IPS DF 4.7 (cell line): ENCODE data around the gene OR6Q1.

ENCODE experiments used
- DNase-seq: peaks from one replicate; pipeline ENCODE4 v3.0.0-alpha.2; 2013; ENCODE audit warnings: low spot score; ENCODE audit errors: extremely low read depth

Gene OR6Q1

GRCh38 chr11:58058276-58059006 is 27.7 kb downstream of the OR6Q1 start:
- DNase-seq: no peak

- peak; percentile 51 for DNase-seq
These were observed 28.2 kb downstream of the OR6Q1 start for GRCh38 chr11:58059007-58059350.

GRCh38 chr11:58060535-58060934 is 29.8 kb downstream of the OR6Q1 start:
- no peak for DNase-seq

GRCh38 chr11:58060939-58061672 is 30.4 kb downstream of the OR6Q1 start:
- DNase-seq: no peak

- no peak for DNase-seq
These were observed 31.1 kb downstream of the OR6Q1 start for GRCh38 chr11:58061813-58062212.

- no peak for DNase-seq
These were observed 36.9 kb downstream of the OR6Q1 start for GRCh38 chr11:58067685-58068084.

- no peak for DNase-seq
These were observed 37.9 kb downstream of the OR6Q1 start for GRCh38 chr11:58068655-58069054.

GRCh38 chr11:58070585-58070984 is 39.8 kb downstream of the OR6Q1 start:
- no peak for DNase-seq

GRCh38 chr11:58075781-58076180 is 45.0 kb downstream of the OR6Q1 start:
- DNase-seq: no peak
